Panc1 (cell line): ENCODE results near the gene NUP50. TPM values are rescaled to one million over a fixed set of nuclear protein-coding genes. Genes with fewer than 3 reads are reported as not detected.

Experiments used
- ATAC-seq: fragments of 200-7000 bp; cut with Tn5 transposase; 2 replicates; pipeline ENCODE4 v1.9.1; 2020; ENCODE audit warnings: mild to moderate bottlenecking, moderate library complexity
- BruUV-seq: library from RNA; stranded (reverse); fragments of 400-500 nt; replicated peaks from 2 replicates; lab custom pipeline; 2021; lab: Mats Ljungman, UMichigan
- CTCF ChIA-PET: fragments of 300-600 bp; sonication (Branson Sonifier 250); formaldehyde crosslinking; loops from one replicate; lab custom pipeline; 2022; ENCODE audit warnings: antibody characterized with exemption; lab: Charles Lee
- POLR2A ChIA-PET: fragments of 300-600 bp; sonication (Branson Sonifier 250); formaldehyde crosslinking; loops from one replicate; lab custom pipeline; 2022; ENCODE audit warnings: antibody characterized with exemption; lab: Charles Lee
- DNase-seq: peaks from one replicate; pipeline ENCODE4 v3.0.0-alpha.2; 2010; ENCODE audit warnings: low read depth, low spot score
- H3K27ac ChIP-seq: 2 replicates; pipeline ENCODE4 v1.5.1; 2011; ENCODE audit warnings: mild to moderate bottlenecking, low read length, inconsistent platforms
- H3K27me3 ChIP-seq: fragments of 200-500 bp; sonication (Bioruptor generic); 2 replicates; pipeline ENCODE4 v1.6.0; 2014; ENCODE audit warnings: low read length, inconsistent platforms; ENCODE audit not compliant: control insufficient read depth, insufficient read depth
- H3K36me3 ChIP-seq: fragments of 200-500 bp; sonication (Bioruptor generic); 2 replicates; pipeline ENCODE4 v1.5.1; 2014; ENCODE audit warnings: inconsistent platforms, mild to moderate bottlenecking, low read length, moderate library complexity; ENCODE audit not compliant: control insufficient read depth, insufficient read depth
- H3K4me1 ChIP-seq: 2 replicates; pipeline ENCODE4 v1.5.1; 2011; ENCODE audit warnings: inconsistent platforms, mild to moderate bottlenecking, low read length, moderate library complexity; ENCODE audit not compliant: control insufficient read depth, insufficient read depth
- H3K4me3 ChIP-seq, 2 experiments: 2 replicates each; pipeline ENCODE4 v1.5.1; 2011 to 2012; ENCODE audit warnings: low read depth in 2 of 2, low read length in 2 of 2, mild to moderate bottlenecking in 2 of 2, inconsistent platforms in 1 of 2, moderate library complexity in 1 of 2
- H3K9me3 ChIP-seq: fragments of 200-500 bp; sonication (Bioruptor generic); 2 replicates; pipeline ENCODE4 v1.5.1; 2014; ENCODE audit warnings: low read depth, mild to moderate bottlenecking, inconsistent platforms, low read length, moderate library complexity; ENCODE audit not compliant: control insufficient read depth, insufficient read depth
- POLR2AphosphoS5 ChIP-seq: IDR thresholded peaks from 2 replicates; pipeline ENCODE4 v1.6.1; 2012; ENCODE audit warnings: mild to moderate bottlenecking, low read depth, low read length, moderate library complexity
- SIN3A ChIP-seq: IDR thresholded peaks from 2 replicates; pipeline ENCODE4 v1.6.1; 2012; ENCODE audit warnings: low read depth, mild to moderate bottlenecking, low read length, moderate library complexity, borderline replicate concordance; ENCODE audit not compliant: insufficient read depth
- TCF7L2 ChIP-seq: IDR thresholded peaks from 2 replicates; pipeline ENCODE4 v1.6.1; 2011; ENCODE audit warnings: mild to moderate bottlenecking, low read depth, low read length, inconsistent platforms
- in situ Hi-C: cut with HindIII; loops from 2 replicates; pipeline ENCODE4 v1.10.0; 2016; ENCODE audit warnings: low sequenced_read_pairs, low pct_unique_long_range_greater_than_20kb
- intact Hi-C: fragments of 100-400 bp; cut with micrococcal nuclease; formaldehyde crosslinking; loops from one replicate; pipeline ENCODE4 v1.10.0; 2022; ENCODE audit not compliant: unreplicated experiment
- total RNA-seq: library from RNA; stranded (reverse); gene quantifications from one replicate; pipeline ENCODE4 v1.2.1, GENCODE V29; 2021; ENCODE audit not compliant: unreplicated experiment
- TF ChIP-seq, protein P1 (sequence below): fragments of 450-650 bp; IDR thresholded peaks from 2 replicates; pipeline ENCODE4 v1.5.1; 2017; ENCODE audit warnings: mild to moderate bottlenecking
- TF ChIP-seq, protein P2 (sequence below), 2 experiments: IDR thresholded peaks; 2 replicates each; pipeline ENCODE4 v1.6.1; 2011 to 2012; ENCODE audit warnings: low read depth in 2 of 2, control low read depth in 1 of 2, low read length in 1 of 2, mild to moderate bottlenecking in 1 of 2, moderate library complexity in 1 of 2; ENCODE audit not compliant: insufficient read depth in 1 of 2

The NUP50 gene
- total RNA-seq, 1 experiment from 2014 or later = 52.1 TPM

DNA sequence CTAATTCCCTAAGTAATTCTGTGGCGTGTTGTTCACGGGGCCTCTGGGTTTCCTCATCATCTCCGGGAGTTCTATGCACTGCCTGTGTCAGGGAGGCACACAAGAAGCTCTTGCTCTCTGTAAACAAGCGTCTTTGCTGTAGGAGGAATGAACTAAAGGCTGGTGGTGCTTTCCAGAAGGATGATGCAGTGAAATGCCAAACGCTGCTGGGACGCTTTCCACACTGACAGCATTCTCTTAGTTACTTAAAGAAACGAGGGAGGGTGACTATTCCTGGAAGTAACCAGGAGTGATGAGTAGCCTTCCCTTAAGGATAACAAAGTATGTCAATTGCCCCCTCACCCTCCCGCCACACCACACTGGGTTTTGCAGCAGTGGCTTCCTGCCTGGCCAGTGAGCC lies 38.5 kb upstream of the NUP50 start:
- ChIA-PET CTCF (no interaction called here), POLR2A (no interaction called here)
- in situ Hi-C loops = no loop called here
- Histone ChIP-seq H3K27me3 (no peaks in the 10 kb centered on the region), H3K4me1 (no peaks in the 10 kb centered on the region), H3K9me3 (no peaks in the 10 kb centered on the region), H3K27ac (no peak overlapping the region), H3K4me3 (no peak overlapping the region), H3K36me3 (no peaks in the 10 kb centered on the region)
- intact Hi-C loops = no loop called here
- no TSS peak for BruUV-seq
- TF ChIP-seq SIN3A = no peak
- TF ChIP-seq, protein P1, sequence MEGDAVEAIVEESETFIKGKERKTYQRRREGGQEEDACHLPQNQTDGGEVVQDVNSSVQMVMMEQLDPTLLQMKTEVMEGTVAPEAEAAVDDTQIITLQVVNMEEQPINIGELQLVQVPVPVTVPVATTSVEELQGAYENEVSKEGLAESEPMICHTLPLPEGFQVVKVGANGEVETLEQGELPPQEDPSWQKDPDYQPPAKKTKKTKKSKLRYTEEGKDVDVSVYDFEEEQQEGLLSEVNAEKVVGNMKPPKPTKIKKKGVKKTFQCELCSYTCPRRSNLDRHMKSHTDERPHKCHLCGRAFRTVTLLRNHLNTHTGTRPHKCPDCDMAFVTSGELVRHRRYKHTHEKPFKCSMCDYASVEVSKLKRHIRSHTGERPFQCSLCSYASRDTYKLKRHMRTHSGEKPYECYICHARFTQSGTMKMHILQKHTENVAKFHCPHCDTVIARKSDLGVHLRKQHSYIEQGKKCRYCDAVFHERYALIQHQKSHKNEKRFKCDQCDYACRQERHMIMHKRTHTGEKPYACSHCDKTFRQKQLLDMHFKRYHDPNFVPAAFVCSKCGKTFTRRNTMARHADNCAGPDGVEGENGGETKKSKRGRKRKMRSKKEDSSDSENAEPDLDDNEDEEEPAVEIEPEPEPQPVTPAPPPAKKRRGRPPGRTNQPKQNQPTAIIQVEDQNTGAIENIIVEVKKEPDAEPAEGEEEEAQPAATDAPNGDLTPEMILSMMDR = no peak
- no peak for TF ChIP-seq POLR2AphosphoS5
- TF ChIP-seq TCF7L2 = no peak
- TF ChIP-seq, protein P2, sequence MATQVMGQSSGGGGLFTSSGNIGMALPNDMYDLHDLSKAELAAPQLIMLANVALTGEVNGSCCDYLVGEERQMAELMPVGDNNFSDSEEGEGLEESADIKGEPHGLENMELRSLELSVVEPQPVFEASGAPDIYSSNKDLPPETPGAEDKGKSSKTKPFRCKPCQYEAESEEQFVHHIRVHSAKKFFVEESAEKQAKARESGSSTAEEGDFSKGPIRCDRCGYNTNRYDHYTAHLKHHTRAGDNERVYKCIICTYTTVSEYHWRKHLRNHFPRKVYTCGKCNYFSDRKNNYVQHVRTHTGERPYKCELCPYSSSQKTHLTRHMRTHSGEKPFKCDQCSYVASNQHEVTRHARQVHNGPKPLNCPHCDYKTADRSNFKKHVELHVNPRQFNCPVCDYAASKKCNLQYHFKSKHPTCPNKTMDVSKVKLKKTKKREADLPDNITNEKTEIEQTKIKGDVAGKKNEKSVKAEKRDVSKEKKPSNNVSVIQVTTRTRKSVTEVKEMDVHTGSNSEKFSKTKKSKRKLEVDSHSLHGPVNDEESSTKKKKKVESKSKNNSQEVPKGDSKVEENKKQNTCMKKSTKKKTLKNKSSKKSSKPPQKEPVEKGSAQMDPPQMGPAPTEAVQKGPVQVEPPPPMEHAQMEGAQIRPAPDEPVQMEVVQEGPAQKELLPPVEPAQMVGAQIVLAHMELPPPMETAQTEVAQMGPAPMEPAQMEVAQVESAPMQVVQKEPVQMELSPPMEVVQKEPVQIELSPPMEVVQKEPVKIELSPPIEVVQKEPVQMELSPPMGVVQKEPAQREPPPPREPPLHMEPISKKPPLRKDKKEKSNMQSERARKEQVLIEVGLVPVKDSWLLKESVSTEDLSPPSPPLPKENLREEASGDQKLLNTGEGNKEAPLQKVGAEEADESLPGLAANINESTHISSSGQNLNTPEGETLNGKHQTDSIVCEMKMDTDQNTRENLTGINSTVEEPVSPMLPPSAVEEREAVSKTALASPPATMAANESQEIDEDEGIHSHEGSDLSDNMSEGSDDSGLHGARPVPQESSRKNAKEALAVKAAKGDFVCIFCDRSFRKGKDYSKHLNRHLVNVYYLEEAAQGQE (IDR thresholded peaks at IDR 0.05; ENCODE audit: insufficient read depth in 1 of 2, low read depth in 2 of 2, low read length in 1 of 2) = no peak
- ATAC-seq (no peak), DNase-seq (no peak)

DNA sequence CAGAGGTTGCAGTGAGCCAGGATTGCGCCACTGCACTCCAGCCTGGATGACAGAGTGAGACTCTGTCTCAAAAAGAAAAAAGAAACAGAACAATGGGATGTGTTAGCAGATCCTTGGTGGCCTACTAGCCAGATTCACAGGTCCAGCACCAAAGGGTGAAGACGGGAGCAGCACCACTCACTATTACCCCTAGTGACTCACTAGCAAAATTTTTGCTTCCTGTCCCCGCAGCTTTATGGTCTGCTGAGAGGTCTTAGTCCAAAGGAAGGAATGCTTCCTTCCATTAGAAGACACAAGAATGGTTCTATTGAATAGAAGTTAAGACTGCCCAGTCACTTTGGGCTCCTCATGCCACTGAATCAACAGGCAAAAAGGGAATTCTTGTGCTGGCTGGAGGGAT lies 35.9 kb upstream of the NUP50 start:
- ChIA-PET CTCF (no interaction called here), POLR2A (no interaction called here)
- DNase-seq = no peak
- no peak for ATAC-seq
- H3K4me3 ChIP-seq = no peak overlapping the region
- intact Hi-C loops = no loop called here
- no peak overlapping the region for H3K27ac ChIP-seq
- H3K36me3 ChIP-seq = no peaks in the 10 kb centered on the region
- TF ChIP-seq, protein P1 = no peak
- TF ChIP-seq, protein P2 (IDR thresholded peaks at IDR 0.05; ENCODE audit: insufficient read depth in 1 of 2, low read depth in 2 of 2, low read length in 1 of 2) = no peak
- no peak for TF ChIP-seq SIN3A
- TF ChIP-seq POLR2AphosphoS5 = no peak
- in situ Hi-C loops = no loop called here
- no peaks in the 10 kb centered on the region for H3K4me1 ChIP-seq
- H3K9me3 ChIP-seq = no peaks in the 10 kb centered on the region
- BruUV-seq = no TSS peak
- no peaks in the 10 kb centered on the region for H3K27me3 ChIP-seq
